ENCODE data around the gene RAB11FIP3.
"Not testable (repeated sequence)": the region's sequence is repeated elsewhere in the genome, so short reads cannot be mapped to it uniquely, and the experiment has no call there.

Gene RAB11FIP3
- total RNA-seq, result 4.7 to 19.4 (median 10.1) reads per million in 17 experiments

GRCh38 chr16:425082-425718 is at the start of gene RAB11FIP3:
Gene RAB11FIP3, plus strand, starts transcription at chr16:425649. Its CDS starts 358 bp downstream, at chr16:426007.
- peak; percentile 74 to 89 (median 81) for DNase-seq

GRCh38 chr16:375927-376816 is 49.3 kb upstream of the RAB11FIP3 start:
- DNase-seq, result no peak

- no peak for DNase-seq
Observed at GRCh38 chr16:376817-377418, 48.5 kb upstream of the RAB11FIP3 start.

GRCh38 chr16:377419-377951 is 48.0 kb upstream of the RAB11FIP3 start:
- no peak for DNase-seq

- not testable (repeated sequence) for DNase-seq
Observed at GRCh38 chr16:378113-378820, 47.2 kb upstream of the RAB11FIP3 start.

GRCh38 chr16:378821-379182 is 46.6 kb upstream of the RAB11FIP3 start:
- no peak for DNase-seq

- DNase-seq, result no peak
Observed at GRCh38 chr16:379183-379960, 46.1 kb upstream of the RAB11FIP3 start.

GRCh38 chr16:379961-380761 is 45.3 kb upstream of the RAB11FIP3 start:
- DNase-seq, result no peak

GRCh38 chr16:380762-381011 is 44.8 kb upstream of the RAB11FIP3 start:
- DNase-seq, result peak in 2 of 4 experiments; percentile 42 to 44

- peak; percentile 22 to 48 (median 38) for DNase-seq
Observed at GRCh38 chr16:381012-381788, 44.2 kb upstream of the RAB11FIP3 start.

GRCh38 chr16:381789-382717 is 43.4 kb upstream of the RAB11FIP3 start, which contains the start of gene PGAP6:
Gene PGAP6, minus strand, starts transcription at chr16:381978. Its CDS starts 157 bp downstream, at chr16:381821.
- peak; percentile 80 to 96 (median 88) for DNase-seq

GRCh38 chr16:383326-384051 is 42.0 kb upstream of the RAB11FIP3 start:
- DNase-seq, result peak in 3 of 4 experiments; percentile 32 to 52 (median 33)

GRCh38 chr16:386641-387156 is 38.8 kb upstream of the RAB11FIP3 start:
- DNase-seq, result peak in 1 of 4 experiments; percentile 37

- DNase-seq, result not testable (repeated sequence)
Observed at GRCh38 chr16:387761-388666, 37.4 kb upstream of the RAB11FIP3 start.

- DNase-seq, result no peak
Observed at GRCh38 chr16:389352-389751, 36.1 kb upstream of the RAB11FIP3 start.

GRCh38 chr16:391885-392335 is 33.5 kb upstream of the RAB11FIP3 start:
- DNase-seq, result peak; percentile 48 to 70 (median 68)

Data from suppressor macrophage (primary cell).